Osteoblast (primary cell): Measurements from ENCODE around the gene ACE. TPM values are rescaled to one million over a fixed set of nuclear protein-coding genes. Genes with fewer than 3 reads are reported as not detected.

Experiments used
- DNase-seq: peaks from one replicate; pipeline ENCODE4 v3.0.0; 2011; ENCODE audit warnings: low spot score, mixed read lengths; ENCODE audit not compliant: insufficient read length; ENCODE audit errors: missing footprints
- H2AFZ ChIP-seq: 2 replicates; pipeline ENCODE4 v1.6.0; 2011; ENCODE audit warnings: mild to moderate bottlenecking, low read length
- H3K27ac ChIP-seq: 2 replicates; pipeline ENCODE4 v1.5.1; 2011; ENCODE audit warnings: mild to moderate bottlenecking, low read depth, low read length, moderate library complexity
- H3K27me3 ChIP-seq: 2 replicates; pipeline ENCODE4 v1.6.0; 2012; ENCODE audit warnings: mild to moderate bottlenecking, control low read depth, inconsistent platforms, low read length, moderate library complexity; ENCODE audit not compliant: insufficient read depth
- H3K36me3 ChIP-seq: 2 replicates; pipeline ENCODE4 v1.5.1; 2011; ENCODE audit warnings: mild to moderate bottlenecking, low read length, control low read depth, moderate library complexity; ENCODE audit not compliant: insufficient read depth
- H3K4me1 ChIP-seq: 2 replicates; pipeline ENCODE4 v1.5.1; 2011; ENCODE audit warnings: mild to moderate bottlenecking, low read length, control low read depth, moderate library complexity; ENCODE audit not compliant: insufficient read depth
- H3K4me2 ChIP-seq: 2 replicates; pipeline ENCODE4 v1.6.0; 2011; ENCODE audit warnings: mild to moderate bottlenecking, low read length; ENCODE audit not compliant: insufficient read depth
- H3K4me3 ChIP-seq: fragments of 200-600 bp; sonication (generic); 3 replicates; pipeline ENCODE4 v1.5.1; 2012; ENCODE audit warnings: mild to moderate bottlenecking, low read length, inconsistent platforms; ENCODE audit not compliant: insufficient read depth
- H3K79me2 ChIP-seq: 2 replicates; pipeline ENCODE4 v1.6.0; 2012; ENCODE audit warnings: mild to moderate bottlenecking, low read length, control low read depth, inconsistent platforms; ENCODE audit not compliant: insufficient read depth
- H3K9me3 ChIP-seq: 2 replicates; pipeline ENCODE4 v1.5.1; 2011; ENCODE audit warnings: low read depth, low read length, control low read depth
- H4K20me1 ChIP-seq: 2 replicates; pipeline ENCODE4 v1.6.0; 2012; ENCODE audit warnings: mild to moderate bottlenecking, low read length, control low read depth; ENCODE audit not compliant: insufficient read depth
- total RNA-seq: library from RNA; depleted of rRNA; stranded (reverse); fragments of >200 nt; gene quantifications from 2 replicates; pipeline ENCODE4 v1.2.3, GENCODE V29; 2012
- TF ChIP-seq, protein P1 (sequence below): IDR thresholded peaks from 2 replicates; pipeline ENCODE4 v1.5.1; 2011; ENCODE audit warnings: mild to moderate bottlenecking, low read depth, low read length, moderate library complexity; ENCODE audit errors: extremely low read depth

Gene ACE
- total RNA-seq, 1 donor, result 10.1 TPM

GRCh38 chr17:63544467-63545301 is 67.8 kb downstream of the ACE start:
- TF ChIP-seq, protein P1, sequence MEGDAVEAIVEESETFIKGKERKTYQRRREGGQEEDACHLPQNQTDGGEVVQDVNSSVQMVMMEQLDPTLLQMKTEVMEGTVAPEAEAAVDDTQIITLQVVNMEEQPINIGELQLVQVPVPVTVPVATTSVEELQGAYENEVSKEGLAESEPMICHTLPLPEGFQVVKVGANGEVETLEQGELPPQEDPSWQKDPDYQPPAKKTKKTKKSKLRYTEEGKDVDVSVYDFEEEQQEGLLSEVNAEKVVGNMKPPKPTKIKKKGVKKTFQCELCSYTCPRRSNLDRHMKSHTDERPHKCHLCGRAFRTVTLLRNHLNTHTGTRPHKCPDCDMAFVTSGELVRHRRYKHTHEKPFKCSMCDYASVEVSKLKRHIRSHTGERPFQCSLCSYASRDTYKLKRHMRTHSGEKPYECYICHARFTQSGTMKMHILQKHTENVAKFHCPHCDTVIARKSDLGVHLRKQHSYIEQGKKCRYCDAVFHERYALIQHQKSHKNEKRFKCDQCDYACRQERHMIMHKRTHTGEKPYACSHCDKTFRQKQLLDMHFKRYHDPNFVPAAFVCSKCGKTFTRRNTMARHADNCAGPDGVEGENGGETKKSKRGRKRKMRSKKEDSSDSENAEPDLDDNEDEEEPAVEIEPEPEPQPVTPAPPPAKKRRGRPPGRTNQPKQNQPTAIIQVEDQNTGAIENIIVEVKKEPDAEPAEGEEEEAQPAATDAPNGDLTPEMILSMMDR, result no peak
- Histone ChIP-seq H3K9me3 (no peaks in the 10 kb centered on the region), H2AFZ (no peak overlapping the region), H3K27ac (no peak overlapping the region), H3K4me2 (no peak overlapping the region), H3K27me3 (peaks cover 4% of the 10 kb centered on the region), H3K4me1 (peaks cover 6% of the 10 kb centered on the region), H3K4me3 (no peak overlapping the region), H3K79me2 (no peaks in the 10 kb centered on the region), H3K36me3 (no peaks in the 10 kb centered on the region), H4K20me1 (no peaks in the 10 kb centered on the region)
- peak; percentile 36 for DNase-seq

- no peak overlapping the region for H3K27ac ChIP-seq
- peaks cover 8% of the 10 kb centered on the region for H3K4me1 ChIP-seq
- no peaks in the 10 kb centered on the region for H3K36me3 ChIP-seq
- no peaks in the 10 kb centered on the region for H3K9me3 ChIP-seq
- H3K79me2 ChIP-seq, result peaks cover 12% of the 10 kb centered on the region
- TF ChIP-seq, protein P1, result no peak
- no peaks in the 10 kb centered on the region for H3K27me3 ChIP-seq
- no peak overlapping the region for H3K4me3 ChIP-seq
- no peak overlapping the region for H2AFZ ChIP-seq
- peaks cover 6% of the 10 kb centered on the region for H4K20me1 ChIP-seq
- peak; percentile 21 for DNase-seq
- no peak overlapping the region for H3K4me2 ChIP-seq
These were observed 69.6 kb downstream of the ACE start for GRCh38 chr17:63546308-63547082.

- no peak overlapping the region for H3K4me3 ChIP-seq
- no peak overlapping the region for H3K4me2 ChIP-seq
- no peak for DNase-seq
- TF ChIP-seq, protein P1, result no peak
- H3K79me2 ChIP-seq, result peaks cover 17% of the 10 kb centered on the region
- H3K27me3 ChIP-seq, result no peaks in the 10 kb centered on the region
- H3K36me3 ChIP-seq, result no peaks in the 10 kb centered on the region
- H3K4me1 ChIP-seq, result peaks cover 11% of the 10 kb centered on the region
- H3K27ac ChIP-seq, result no peak overlapping the region
- peaks cover 11% of the 10 kb centered on the region for H4K20me1 ChIP-seq
- no peak overlapping the region for H2AFZ ChIP-seq
- H3K9me3 ChIP-seq, result no peaks in the 10 kb centered on the region
These were observed 70.2 kb downstream of the ACE start for GRCh38 chr17:63547083-63547523.

Other genes starting within 250 kb of the ACE start
- gene CYB561, start 30.8 kb upstream of the ACE start, total RNA-seq, result 32.2 and 33.6 TPM in 2 replicates
- gene KCNH6, start 46.3 kb downstream of the ACE start, total RNA-seq, result not detected in 2 replicates
- gene DCAF7, start 73.4 kb downstream of the ACE start, total RNA-seq, result 23.3 and 24.6 TPM in 2 replicates
- 19.7 and 21.0 TPM in 2 replicates for gene TACO1, start 123.8 kb downstream of the ACE start, total RNA-seq
- gene MAP3K3, start 145.4 kb downstream of the ACE start, total RNA-seq, result 51.0 and 53.0 TPM in 2 replicates
- 4.3 and 5.9 TPM in 2 replicates for gene LIMD2, start 223.1 kb downstream of the ACE start, total RNA-seq